ENCODE data around the gene ST8SIA6. TPM values are rescaled to one million over a fixed set of nuclear protein-coding genes. Genes with fewer than 3 reads are reported as not detected.
"Not testable (repeated sequence)": the region's sequence is repeated elsewhere in the genome, so short reads cannot be mapped to it uniquely, and the experiment has no call there.

Gene ST8SIA6
- total RNA-seq, 4 donors from 2014 or later: not detected

DNA sequence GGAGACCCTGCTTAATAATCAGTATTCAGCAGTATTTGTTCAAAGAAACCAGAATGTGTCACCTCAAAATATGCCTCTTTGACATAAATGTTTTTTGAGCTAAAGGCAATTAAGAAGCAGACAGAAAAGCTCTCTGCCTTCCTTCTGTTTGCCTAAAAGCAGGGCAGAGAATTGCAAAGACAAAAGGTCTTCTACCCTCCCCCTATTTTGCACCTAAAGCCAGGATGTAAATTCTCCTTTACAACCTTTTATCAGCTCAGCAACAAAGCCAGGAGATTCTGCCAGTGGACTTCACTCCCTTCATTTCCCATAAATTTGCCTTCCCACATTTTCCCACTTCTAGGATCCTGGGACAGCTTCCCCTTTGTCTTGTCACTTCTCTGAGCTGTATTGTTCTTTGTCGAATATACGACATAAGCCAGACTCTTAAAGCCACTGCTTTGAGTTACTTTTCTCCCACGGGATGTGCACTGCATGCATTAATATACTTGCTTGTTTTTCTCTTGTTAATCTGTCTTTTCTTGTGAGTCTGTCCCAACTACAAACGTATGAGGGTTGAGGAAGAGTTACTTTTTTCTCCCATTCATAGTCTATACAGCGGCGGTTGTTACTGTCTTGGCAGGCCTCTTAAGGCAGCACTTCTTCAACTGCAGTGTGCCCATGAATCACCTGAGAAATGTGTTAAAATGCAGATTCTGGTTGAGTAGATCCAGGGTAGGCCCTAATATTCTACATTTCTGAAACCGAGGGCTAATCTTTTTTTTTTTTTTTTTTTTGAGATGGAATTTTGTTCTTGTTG, 48.2 kb downstream of the ST8SIA6 start:
- no peaks in the 10 kb centered on the region for H3K27me3 ChIP-seq
- H3K27ac ChIP-seq: no peak overlapping the region
- no peaks in the 10 kb centered on the region for H3K4me1 ChIP-seq
- TF ChIP-seq, protein P1, sequence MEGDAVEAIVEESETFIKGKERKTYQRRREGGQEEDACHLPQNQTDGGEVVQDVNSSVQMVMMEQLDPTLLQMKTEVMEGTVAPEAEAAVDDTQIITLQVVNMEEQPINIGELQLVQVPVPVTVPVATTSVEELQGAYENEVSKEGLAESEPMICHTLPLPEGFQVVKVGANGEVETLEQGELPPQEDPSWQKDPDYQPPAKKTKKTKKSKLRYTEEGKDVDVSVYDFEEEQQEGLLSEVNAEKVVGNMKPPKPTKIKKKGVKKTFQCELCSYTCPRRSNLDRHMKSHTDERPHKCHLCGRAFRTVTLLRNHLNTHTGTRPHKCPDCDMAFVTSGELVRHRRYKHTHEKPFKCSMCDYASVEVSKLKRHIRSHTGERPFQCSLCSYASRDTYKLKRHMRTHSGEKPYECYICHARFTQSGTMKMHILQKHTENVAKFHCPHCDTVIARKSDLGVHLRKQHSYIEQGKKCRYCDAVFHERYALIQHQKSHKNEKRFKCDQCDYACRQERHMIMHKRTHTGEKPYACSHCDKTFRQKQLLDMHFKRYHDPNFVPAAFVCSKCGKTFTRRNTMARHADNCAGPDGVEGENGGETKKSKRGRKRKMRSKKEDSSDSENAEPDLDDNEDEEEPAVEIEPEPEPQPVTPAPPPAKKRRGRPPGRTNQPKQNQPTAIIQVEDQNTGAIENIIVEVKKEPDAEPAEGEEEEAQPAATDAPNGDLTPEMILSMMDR (IDR thresholded peaks at IDR 0.05): no peak
- no peak for TF ChIP-seq POLR2A (IDR thresholded peaks at IDR 0.05)
- H3K36me3 ChIP-seq: no peaks in the 10 kb centered on the region
- H3K9me3 ChIP-seq: no peaks in the 10 kb centered on the region
- no peak overlapping the region for H3K4me3 ChIP-seq
- DNase-seq: no peak

DNA sequence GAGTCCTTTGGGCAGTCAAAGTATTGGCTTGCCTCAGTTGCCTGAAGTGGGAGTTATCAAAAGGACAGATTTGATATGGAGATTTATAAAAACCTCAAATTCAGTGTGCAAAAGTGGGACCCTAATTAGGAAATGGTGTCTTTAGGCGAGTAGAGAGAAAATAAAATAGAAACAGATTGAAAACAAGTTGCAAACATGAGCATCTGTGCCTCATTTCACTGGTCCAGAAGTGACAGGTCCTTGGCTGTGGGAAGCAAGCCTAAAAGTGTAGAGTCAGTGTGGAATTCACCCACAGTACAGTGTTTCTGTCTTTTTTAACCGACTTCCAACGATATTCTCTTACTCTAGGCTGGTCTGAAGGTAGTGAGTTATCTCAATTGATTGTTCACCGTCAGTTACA, 51.2 kb downstream of the ST8SIA6 start:
- DNase-seq: no peak
- no peak overlapping the region for H3K27ac ChIP-seq
- no peaks in the 10 kb centered on the region for H3K36me3 ChIP-seq
- no peaks in the 10 kb centered on the region for H3K9me3 ChIP-seq
- H3K4me1 ChIP-seq: no peaks in the 10 kb centered on the region
- H3K4me3 ChIP-seq: no peak overlapping the region
- H3K27me3 ChIP-seq: no peaks in the 10 kb centered on the region
- no peak for TF ChIP-seq POLR2A (IDR thresholded peaks at IDR 0.05)
- TF ChIP-seq, protein P1 (IDR thresholded peaks at IDR 0.05): no peak

DNA sequence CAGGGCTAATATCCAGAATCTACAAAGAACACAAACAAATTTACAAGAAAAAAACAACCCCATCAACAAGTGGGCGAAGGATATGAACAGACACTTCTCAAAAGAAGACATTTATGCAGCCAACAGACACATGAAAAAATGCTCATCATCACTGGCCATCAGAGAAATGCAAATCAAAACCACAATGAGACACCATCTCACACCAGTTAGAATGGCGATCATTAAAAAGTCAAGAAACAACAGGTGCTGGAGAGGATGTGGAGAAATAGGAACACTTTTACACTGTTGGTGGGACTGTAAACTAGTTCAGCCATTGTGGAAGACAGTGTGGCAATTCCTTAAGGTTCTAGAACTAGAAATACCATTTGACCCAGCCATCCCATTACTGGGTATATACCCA, 52.4 kb downstream of the ST8SIA6 start:
- H3K27ac ChIP-seq, H3K4me1 ChIP-seq, H3K36me3 ChIP-seq, DNase-seq, H3K4me3 ChIP-seq, H3K9me3 ChIP-seq, H3K27me3 ChIP-seq: not testable (repeated sequence)

DNA sequence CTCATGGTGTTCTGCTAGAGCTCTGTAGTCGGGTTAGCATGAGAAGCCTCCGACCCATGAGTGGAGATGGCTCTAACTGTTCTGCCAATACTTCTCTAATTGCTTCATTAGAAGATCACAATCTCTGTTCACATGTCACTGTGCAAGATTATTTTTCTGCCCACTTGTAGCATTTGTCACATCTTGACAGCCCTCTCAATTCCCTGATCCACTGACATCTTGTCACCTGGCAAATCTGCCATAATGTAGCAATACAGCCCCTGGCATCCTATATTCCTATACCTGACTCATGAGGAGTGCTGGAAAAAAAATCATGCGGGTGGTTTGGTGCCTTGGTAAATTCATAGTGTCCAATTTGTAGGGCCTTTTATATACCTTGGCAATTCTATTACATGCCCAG, 58.4 kb downstream of the ST8SIA6 start:
- TF ChIP-seq POLR2A (IDR thresholded peaks at IDR 0.05): no peak
- TF ChIP-seq, protein P1 (IDR thresholded peaks at IDR 0.05): no peak
- Histone ChIP-seq H3K4me1 (no peaks in the 10 kb centered on the region), H3K27me3 (no peaks in the 10 kb centered on the region), H3K27ac (no peak overlapping the region), H3K36me3 (no peaks in the 10 kb centered on the region), H3K4me3 (no peak overlapping the region), H3K9me3 (no peaks in the 10 kb centered on the region)
- DNase-seq: no peak

DNA sequence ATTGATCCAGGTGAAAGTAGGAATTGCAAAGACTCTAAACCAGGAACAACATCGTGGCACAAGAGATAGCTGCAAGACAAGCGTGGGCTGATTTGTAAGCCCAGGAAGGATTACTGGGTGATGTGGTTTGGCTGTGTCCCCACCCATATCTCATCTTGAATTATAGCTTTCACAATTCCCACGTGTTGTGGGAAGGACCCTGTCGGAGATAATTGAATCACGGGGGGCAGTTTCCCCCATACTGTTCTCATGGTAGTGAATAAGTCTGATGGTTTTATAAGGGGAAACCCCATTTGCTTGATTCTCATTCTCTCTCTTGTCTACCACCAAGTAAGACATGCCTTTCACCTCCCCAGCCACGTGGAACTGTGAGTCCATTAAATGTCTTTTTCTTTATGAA, 59.5 kb downstream of the ST8SIA6 start:
- H3K27ac ChIP-seq: no peak overlapping the region
- H3K27me3 ChIP-seq: no peaks in the 10 kb centered on the region
- no peak for DNase-seq
- H3K4me1 ChIP-seq: no peaks in the 10 kb centered on the region
- no peaks in the 10 kb centered on the region for H3K36me3 ChIP-seq
- H3K4me3 ChIP-seq: no peak overlapping the region
- TF ChIP-seq, protein P1 (IDR thresholded peaks at IDR 0.05): no peak
- TF ChIP-seq POLR2A (IDR thresholded peaks at IDR 0.05): no peak
- H3K9me3 ChIP-seq: no peaks in the 10 kb centered on the region

DNA sequence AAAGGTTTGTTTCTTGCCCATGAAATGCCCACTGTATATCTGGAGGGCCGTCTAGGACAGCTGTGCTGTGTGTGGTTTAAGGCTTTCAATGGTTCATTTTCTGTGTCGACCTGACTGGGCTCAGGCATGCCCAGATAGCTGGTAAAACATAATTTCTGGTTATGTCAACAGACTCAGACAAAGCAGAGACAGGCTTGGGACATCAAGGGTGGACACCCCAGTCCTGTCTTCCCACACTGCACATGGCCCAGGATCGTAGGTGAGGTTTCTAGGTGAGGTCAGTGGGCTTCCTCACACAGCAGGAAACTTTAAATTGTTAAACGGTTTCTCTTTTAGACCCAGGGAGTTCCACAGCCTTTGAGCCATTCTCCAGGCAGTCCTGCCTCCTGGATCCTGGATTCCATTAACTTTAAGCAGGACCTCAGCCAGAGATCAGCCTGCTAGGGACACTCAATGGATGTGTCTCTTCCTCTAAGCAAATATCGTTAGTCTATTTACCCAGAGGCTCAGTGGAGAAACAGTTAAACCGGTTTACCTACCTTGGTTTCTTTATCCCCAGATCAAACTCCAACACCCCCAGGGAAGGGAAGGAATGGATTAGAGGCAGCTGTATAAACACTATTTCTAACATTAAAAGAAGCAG, 66.4 kb downstream of the ST8SIA6 start:
- H3K4me3 ChIP-seq: no peak overlapping the region
- no peaks in the 10 kb centered on the region for H3K4me1 ChIP-seq
- no peak for DNase-seq
- no peaks in the 10 kb centered on the region for H3K27me3 ChIP-seq
- no peaks in the 10 kb centered on the region for H3K36me3 ChIP-seq
- peak overlapping the region in 1 of 4 donors; percentile 43 for H3K27ac ChIP-seq
- TF ChIP-seq, protein P1 (IDR thresholded peaks at IDR 0.05): no peak
- no peak for TF ChIP-seq POLR2A (IDR thresholded peaks at IDR 0.05)
- no peaks in the 10 kb centered on the region for H3K9me3 ChIP-seq
